Ascending aorta (tissue), 2 donors: ENCODE measurements around the gene TMEM179. TPM values are rescaled to one million over a fixed set of nuclear protein-coding genes. Genes with fewer than 3 reads are reported as not detected.

Source experiments
- DNase-seq, 2 donors: peaks; one replicate each; pipeline ENCODE4 v3.0.0-alpha.2; 2019; ENCODE audit warnings: low spot score in 2 of 2
- H3K27ac ChIP-seq, 2 donors: fragments of 200-600 bp; sonication (generic); one replicate each; pipeline ENCODE4 v1.5.1; 2016 to 2017; ENCODE audit warnings: mild to moderate bottlenecking in 1 of 2
- H3K27me3 ChIP-seq: fragments of 200-600 bp; sonication (generic); one replicate; pipeline ENCODE4 v1.5.1; 2017
- H3K36me3 ChIP-seq, 2 donors: fragments of 200-600 bp; sonication (generic); one replicate each; pipeline ENCODE4 v1.5.1; 2016
- H3K4me1 ChIP-seq, 2 donors: fragments of 200-600 bp; sonication (generic); one replicate each; pipeline ENCODE4 v1.5.1; 2016 to 2017; ENCODE audit warnings: mild to moderate bottlenecking in 1 of 2
- H3K4me3 ChIP-seq, 2 donors: fragments of 200-600 bp; sonication (generic); one replicate each; pipeline ENCODE4 v1.5.1; 2016 to 2017; ENCODE audit warnings: mild to moderate bottlenecking in 1 of 2
- H3K9me3 ChIP-seq, 2 donors: fragments of 200-600 bp; sonication (generic); one replicate each; pipeline ENCODE4 v1.5.1; 2016
- intact Hi-C: fragments of 100-400 bp; cut with DNase I; formaldehyde crosslinking; loops from one replicate; pipeline ENCODE4 v1.15.1; 2023
- total RNA-seq: library from RNA; depleted of rRNA; stranded (reverse); fragments of >200 nt; gene quantifications from one replicate; pipeline ENCODE4 v1.1.0, GENCODE V29; 2016
- TF ChIP-seq, protein P1 (sequence below), 3 experiments: fragments of 200-600 bp in 2 of 3; fragments of 450-650 bp in 1 of 3; sonication (generic) in 2 of 3; IDR thresholded peaks; one replicate each; pipeline ENCODE4 v1.5.1; 2016 to 2019; ENCODE audit warnings: antibody characterized with exemption in 3 of 3, mild to moderate bottlenecking in 1 of 3, moderate library complexity in 1 of 3

Gene TMEM179
- total RNA-seq, 1 donor from 2014 or later, result not detected

DNA sequence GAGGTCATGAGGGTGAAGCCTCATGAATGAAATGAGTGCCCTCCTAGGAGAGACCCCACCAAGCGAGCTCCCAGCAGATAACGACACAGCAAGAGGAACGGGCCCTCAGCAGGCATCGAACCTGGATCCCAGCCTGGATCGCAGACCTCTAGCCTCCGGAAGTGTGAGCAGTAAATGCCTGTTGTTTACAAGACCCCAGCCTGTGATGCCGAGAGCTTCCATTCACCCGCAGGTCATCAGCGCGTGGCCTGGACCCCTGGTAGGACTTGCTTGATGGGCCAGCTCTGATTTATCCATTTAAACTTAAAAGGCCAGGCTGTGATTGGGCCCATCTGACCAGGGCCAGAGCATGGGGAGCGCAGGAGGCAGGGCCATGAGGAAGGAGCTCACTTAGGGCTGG is 7.0 kb downstream of the TMEM179 start:
- Histone ChIP-seq H3K9me3 (no peaks in the 10 kb centered on the region), H3K4me3 (no peak overlapping the region), H3K4me1 (no peaks in the 10 kb centered on the region), H3K27me3 (no peaks in the 10 kb centered on the region), H3K27ac (no peak overlapping the region), H3K36me3 (no peaks in the 10 kb centered on the region)
- TF ChIP-seq, protein P1, sequence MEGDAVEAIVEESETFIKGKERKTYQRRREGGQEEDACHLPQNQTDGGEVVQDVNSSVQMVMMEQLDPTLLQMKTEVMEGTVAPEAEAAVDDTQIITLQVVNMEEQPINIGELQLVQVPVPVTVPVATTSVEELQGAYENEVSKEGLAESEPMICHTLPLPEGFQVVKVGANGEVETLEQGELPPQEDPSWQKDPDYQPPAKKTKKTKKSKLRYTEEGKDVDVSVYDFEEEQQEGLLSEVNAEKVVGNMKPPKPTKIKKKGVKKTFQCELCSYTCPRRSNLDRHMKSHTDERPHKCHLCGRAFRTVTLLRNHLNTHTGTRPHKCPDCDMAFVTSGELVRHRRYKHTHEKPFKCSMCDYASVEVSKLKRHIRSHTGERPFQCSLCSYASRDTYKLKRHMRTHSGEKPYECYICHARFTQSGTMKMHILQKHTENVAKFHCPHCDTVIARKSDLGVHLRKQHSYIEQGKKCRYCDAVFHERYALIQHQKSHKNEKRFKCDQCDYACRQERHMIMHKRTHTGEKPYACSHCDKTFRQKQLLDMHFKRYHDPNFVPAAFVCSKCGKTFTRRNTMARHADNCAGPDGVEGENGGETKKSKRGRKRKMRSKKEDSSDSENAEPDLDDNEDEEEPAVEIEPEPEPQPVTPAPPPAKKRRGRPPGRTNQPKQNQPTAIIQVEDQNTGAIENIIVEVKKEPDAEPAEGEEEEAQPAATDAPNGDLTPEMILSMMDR (IDR thresholded peaks at IDR 0.05), result no peak
- intact Hi-C loops, result no loop called here
- no peak for DNase-seq

DNA sequence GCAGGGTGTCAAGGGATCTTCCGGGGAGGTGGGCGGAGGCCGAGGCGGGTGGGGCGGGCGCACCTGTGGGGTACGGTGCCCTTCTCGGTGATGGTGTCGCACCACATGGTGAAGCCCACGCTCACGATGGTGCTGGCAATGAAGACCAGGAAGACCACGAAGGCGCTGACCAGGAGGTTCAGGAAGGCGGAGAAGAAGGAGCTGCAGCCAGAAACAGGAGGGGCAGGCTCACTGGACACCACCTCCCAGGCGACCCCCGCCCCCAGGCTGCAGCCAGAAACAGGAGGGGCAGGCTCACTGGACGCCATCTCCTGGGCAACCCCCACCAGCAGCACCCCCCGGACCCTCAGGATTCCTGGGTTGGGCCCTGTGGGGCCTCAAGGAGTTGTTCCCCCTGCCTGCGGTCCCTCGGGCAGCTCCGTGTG is 7.6 kb downstream of the TMEM179 start:
- Histone ChIP-seq H3K36me3 (no peaks in the 10 kb centered on the region), H3K4me3 (no peak overlapping the region), H3K27ac (no peak overlapping the region), H3K27me3 (no peaks in the 10 kb centered on the region), H3K4me1 (no peaks in the 10 kb centered on the region), H3K9me3 (no peaks in the 10 kb centered on the region)
- intact Hi-C loops, result no loop called here
- DNase-seq, result no peak
- TF ChIP-seq, protein P1 (IDR thresholded peaks at IDR 0.05), result no peak

DNA sequence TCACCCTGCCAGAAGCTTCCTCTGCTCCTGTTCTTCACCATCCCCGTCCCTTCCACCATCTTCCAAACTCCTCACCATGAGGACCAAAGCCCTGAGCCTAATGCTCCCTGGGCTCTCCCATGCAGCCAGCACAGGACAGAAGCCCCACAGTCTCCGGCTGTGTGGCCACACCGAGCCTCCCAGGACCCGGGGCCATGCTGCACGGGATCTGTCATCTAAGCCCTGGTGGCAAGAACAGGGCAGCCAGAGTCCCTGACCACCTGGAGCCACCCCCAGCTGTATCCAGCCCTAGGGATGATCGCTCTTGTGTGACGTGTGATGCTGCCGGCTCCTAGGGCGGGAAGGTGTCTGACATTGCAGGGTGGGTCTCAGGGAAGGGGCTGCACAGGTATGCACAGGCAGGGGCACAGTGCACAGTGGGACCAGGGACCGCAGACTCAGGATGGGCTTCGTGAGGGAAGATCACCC is 8.1 kb downstream of the TMEM179 start:
- intact Hi-C loops, result no loop called here
- no peaks in the 10 kb centered on the region for H3K27me3 ChIP-seq
- H3K4me1 ChIP-seq, result no peaks in the 10 kb centered on the region
- no peaks in the 10 kb centered on the region for H3K9me3 ChIP-seq
- no peak for DNase-seq
- no peak overlapping the region for H3K4me3 ChIP-seq
- H3K27ac ChIP-seq, result no peak overlapping the region
- TF ChIP-seq, protein P1 (IDR thresholded peaks at IDR 0.05), result no peak
- no peaks in the 10 kb centered on the region for H3K36me3 ChIP-seq

DNA sequence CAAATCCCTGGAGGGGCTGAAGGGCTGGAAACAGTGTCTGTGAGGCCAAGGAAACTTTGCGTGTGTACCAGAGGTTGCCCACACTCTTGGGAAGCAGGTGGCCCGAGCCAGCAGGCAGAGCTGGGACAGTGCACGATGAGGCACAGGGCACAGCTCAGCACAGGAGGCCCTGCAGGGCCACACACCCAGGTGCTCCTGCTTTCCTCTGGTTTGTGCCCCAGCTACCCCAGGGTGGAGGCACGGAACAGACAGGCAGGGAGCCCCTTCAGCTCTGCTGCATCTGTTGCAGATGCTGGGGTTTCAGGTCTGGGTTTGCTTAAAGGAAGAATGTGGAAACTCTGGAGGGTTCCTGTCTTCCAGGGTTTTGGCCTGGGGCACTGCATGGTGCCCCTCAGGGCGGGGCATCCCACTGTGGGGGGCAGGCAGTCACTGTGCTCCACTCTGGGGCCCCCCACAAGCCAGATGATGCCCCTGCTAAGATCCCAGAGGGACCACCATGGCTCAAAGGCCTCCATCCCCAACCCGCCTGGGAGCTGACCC is 8.6 kb downstream of the TMEM179 start:
- H3K4me1 ChIP-seq, result no peaks in the 10 kb centered on the region
- TF ChIP-seq, protein P1 (IDR thresholded peaks at IDR 0.05), result no peak
- no peak overlapping the region for H3K4me3 ChIP-seq
- no peak for DNase-seq
- no peaks in the 10 kb centered on the region for H3K27me3 ChIP-seq
- intact Hi-C loops, result no loop called here
- H3K27ac ChIP-seq, result no peak overlapping the region
- H3K9me3 ChIP-seq, result no peaks in the 10 kb centered on the region
- no peaks in the 10 kb centered on the region for H3K36me3 ChIP-seq

DNA sequence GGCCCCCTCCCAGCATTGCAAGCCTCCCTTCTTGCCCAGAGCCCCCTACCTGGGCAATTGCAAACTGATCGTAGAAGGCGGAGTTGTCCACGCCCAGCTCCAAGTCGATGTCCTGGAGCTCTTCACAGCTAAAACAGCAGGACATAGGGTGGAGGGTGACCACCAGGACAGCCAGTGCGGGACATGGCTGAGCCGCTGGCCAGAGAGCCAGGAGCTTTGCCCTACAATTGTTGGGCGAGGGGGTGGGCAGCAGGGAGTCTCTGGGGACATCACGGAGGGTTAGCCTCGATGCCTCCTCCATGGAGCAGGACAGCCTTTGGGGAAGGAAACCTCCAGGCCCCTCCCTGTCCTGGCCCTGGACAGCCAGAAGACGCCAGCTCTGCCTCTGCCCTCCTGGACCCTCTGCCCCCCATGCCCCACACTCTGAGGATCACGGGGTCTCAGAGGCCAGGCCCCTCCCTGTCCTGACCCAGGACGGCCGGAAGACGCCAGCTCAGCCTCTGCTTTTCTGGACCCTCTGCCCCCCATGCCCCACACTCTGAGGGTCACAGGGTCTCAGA is 9.4 kb downstream of the TMEM179 start:
- Histone ChIP-seq H3K27ac (no peak overlapping the region), H3K9me3 (no peaks in the 10 kb centered on the region), H3K27me3 (no peaks in the 10 kb centered on the region), H3K4me3 (no peak overlapping the region), H3K36me3 (no peaks in the 10 kb centered on the region), H3K4me1 (no peaks in the 10 kb centered on the region)
- intact Hi-C loops, result no loop called here
- no peak for DNase-seq
- TF ChIP-seq, protein P1 (IDR thresholded peaks at IDR 0.05), result no peak
